ENCODE data around the gene MICU1. TPM values are rescaled to one million over a fixed set of nuclear protein-coding genes. Genes with fewer than 3 reads are reported as not detected.

The MICU1 gene
- total and polyA plus RNA-seq, 2 of the 13 experiments (the other 11 are each of a cell fraction or from before 2014, with no cell fraction given): 32.5 to 56.1 TPM

DNA sequence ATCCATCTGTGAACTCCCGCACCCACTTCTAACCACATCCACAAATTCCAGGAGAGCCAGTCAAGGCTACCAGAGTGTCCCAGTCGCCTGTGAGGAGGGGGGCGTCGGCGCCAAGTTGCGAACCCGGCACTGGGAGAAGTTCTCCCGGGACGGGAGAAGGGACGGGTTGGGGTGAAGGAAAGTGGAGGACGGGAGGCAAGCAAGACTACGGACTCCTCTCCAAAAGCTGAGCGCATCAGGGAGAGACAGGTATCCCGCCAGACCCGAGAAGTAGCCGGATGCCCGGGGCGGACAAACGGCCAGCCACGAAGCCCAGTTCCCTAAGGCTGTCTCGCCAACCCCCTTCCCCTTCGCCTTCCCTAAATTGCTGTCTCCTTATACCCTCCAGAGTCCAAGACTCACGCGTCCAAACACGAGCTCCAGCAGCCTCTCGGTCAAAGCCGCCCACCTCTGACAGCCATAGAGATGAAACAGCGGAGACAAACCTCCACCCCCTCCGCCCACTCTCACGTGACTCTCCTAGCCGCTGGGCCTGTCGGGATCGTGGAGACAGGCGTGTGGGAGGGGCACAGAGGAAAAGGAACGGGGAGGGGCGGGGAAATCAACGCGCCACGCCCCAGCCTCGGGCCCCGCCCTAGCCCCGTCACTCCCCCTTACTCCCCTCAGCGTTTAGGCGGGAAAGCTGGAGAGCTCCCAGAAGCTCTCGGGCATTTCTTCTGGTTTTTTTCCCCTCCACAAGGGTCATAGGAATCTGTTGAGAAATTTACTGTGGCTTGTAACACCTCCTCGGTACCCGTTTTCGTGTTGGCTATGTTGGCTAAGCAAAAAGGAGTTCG, at the start of gene MICU1 (continued):
- TF ChIP-seq, protein P1, sequence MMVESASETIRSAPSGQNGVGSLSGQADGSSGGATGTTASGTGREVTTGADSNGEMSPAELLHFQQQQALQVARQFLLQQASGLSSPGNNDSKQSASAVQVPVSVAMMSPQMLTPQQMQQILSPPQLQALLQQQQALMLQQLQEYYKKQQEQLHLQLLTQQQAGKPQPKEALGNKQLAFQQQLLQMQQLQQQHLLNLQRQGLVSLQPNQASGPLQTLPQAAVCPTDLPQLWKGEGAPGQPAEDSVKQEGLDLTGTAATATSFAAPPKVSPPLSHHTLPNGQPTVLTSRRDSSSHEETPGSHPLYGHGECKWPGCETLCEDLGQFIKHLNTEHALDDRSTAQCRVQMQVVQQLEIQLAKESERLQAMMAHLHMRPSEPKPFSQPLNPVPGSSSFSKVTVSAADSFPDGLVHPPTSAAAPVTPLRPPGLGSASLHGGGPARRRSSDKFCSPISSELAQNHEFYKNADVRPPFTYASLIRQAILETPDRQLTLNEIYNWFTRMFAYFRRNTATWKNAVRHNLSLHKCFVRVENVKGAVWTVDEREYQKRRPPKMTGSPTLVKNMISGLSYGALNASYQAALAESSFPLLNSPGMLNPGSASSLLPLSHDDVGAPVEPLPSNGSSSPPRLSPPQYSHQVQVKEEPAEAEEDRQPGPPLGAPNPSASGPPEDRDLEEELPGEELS (CRISPR knock-in tag; IDR thresholded peaks at IDR 0.05): peak; percentile 37; the same call in 1 of the 2 replicates
- peak; percentile 78 to 86 for TF ChIP-seq POLR2A (IDR thresholded peaks at IDR 0.05; ENCODE audit: insufficient read depth in 1 of 2, low read depth in 2 of 2, low read length in 2 of 2)
- TF ChIP-seq RBM39 (IDR thresholded peaks at IDR 0.05; ENCODE audit: low read depth, low read length, poor library complexity, severe bottlenecking): no peak
- no peak for TF ChIP-seq HNRNPH1 (optimal IDR thresholded peaks at IDR 0.05; ENCODE audit: low read depth, low read length)
- no peak for TF ChIP-seq ZNF660 (CRISPR knock-in tag; IDR thresholded peaks at IDR 0.05; ENCODE audit: borderline replicate concordance, low read depth)
- TF ChIP-seq MLLT10 (CRISPR knock-in tag; IDR thresholded peaks at IDR 0.05): no peak
- TF ChIP-seq CEBPG (CRISPR knock-in tag; IDR thresholded peaks at IDR 0.05): peak; percentile 34
- TF ChIP-seq RFX5 (IDR thresholded peaks at IDR 0.05; ENCODE audit: low read depth, low read length): no peak
- TF ChIP-seq ZNF230 (CRISPR knock-in tag; IDR thresholded peaks at IDR 0.05): no peak
- TF ChIP-seq ZNF713 (CRISPR knock-in tag; IDR thresholded peaks at IDR 0.05): no peak
- TF ChIP-seq ZNF292 (CRISPR knock-in tag; IDR thresholded peaks at IDR 0.05; ENCODE audit: borderline replicate concordance, low read depth): 0 out of 2 replicates have a peak, but pooled peaks have one; percentile 26
- TF ChIP-seq XRCC5 (optimal IDR thresholded peaks at IDR 0.05; ENCODE audit: low read length): no peak
- TF ChIP-seq, protein P2, sequence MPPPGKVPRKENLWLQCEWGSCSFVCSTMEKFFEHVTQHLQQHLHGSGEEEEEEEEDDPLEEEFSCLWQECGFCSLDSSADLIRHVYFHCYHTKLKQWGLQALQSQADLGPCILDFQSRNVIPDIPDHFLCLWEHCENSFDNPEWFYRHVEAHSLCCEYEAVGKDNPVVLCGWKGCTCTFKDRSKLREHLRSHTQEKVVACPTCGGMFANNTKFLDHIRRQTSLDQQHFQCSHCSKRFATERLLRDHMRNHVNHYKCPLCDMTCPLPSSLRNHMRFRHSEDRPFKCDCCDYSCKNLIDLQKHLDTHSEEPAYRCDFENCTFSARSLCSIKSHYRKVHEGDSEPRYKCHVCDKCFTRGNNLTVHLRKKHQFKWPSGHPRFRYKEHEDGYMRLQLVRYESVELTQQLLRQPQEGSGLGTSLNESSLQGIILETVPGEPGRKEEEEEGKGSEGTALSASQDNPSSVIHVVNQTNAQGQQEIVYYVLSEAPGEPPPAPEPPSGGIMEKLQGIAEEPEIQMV (CRISPR knock-in tag; IDR thresholded peaks at IDR 0.05; ENCODE audit: low read depth): no peak; the same call in 1 of the 2 replicates
- no peak for TF ChIP-seq ZNF552 (CRISPR knock-in tag; IDR thresholded peaks at IDR 0.05; ENCODE audit: borderline replicate concordance)
- TF ChIP-seq, protein P3, sequence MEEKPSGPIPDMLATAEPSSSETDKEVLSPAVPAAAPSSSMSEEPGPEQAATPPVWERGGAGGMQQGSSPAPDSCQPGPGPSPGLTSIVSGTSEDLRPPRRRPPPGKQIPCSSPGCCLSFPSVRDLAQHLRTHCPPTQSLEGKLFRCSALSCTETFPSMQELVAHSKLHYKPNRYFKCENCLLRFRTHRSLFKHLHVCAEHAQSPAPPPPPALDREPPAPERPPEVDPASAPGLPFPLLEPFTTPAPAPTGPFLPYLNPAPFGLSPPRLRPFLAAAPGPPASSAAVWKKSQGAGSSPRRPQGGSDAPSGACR (CRISPR knock-in tag; IDR thresholded peaks at IDR 0.05): peak; percentile 24; the same call in 1 of the 2 replicates
- no peak for TF ChIP-seq TMF1 (CRISPR knock-in tag; IDR thresholded peaks at IDR 0.05; ENCODE audit: low read depth)
- TF ChIP-seq, protein P4, sequence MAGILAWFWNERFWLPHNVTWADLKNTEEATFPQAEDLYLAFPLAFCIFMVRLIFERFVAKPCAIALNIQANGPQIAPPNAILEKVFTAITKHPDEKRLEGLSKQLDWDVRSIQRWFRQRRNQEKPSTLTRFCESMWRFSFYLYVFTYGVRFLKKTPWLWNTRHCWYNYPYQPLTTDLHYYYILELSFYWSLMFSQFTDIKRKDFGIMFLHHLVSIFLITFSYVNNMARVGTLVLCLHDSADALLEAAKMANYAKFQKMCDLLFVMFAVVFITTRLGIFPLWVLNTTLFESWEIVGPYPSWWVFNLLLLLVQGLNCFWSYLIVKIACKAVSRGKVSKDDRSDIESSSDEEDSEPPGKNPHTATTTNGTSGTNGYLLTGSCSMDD (CRISPR knock-in tag; IDR thresholded peaks at IDR 0.05): no peak
- no peak for TF ChIP-seq ZNF446 (CRISPR knock-in tag; IDR thresholded peaks at IDR 0.05)
- no peak for TF ChIP-seq ZNF20 (CRISPR knock-in tag; IDR thresholded peaks at IDR 0.05)
- TF ChIP-seq ZNF605 (CRISPR knock-in tag; IDR thresholded peaks at IDR 0.05): peak; percentile 54; the same call in 1 of the 2 replicates
- peak; percentile 65; the same call in 1 of the 2 replicates for TF ChIP-seq HOXA3 (CRISPR knock-in tag; IDR thresholded peaks at IDR 0.05)
- TF ChIP-seq, protein P5, sequence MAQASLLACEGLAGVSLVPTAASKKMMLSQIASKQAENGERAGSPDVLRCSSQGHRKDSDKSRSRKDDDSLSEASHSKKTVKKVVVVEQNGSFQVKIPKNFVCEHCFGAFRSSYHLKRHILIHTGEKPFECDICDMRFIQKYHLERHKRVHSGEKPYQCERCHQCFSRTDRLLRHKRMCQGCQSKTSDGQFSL (CRISPR knock-in tag; IDR thresholded peaks at IDR 0.05): peak; percentile 80; the same call in 1 of the 2 replicates
- TF ChIP-seq ZNF460 (CRISPR knock-in tag; IDR thresholded peaks at IDR 0.05; ENCODE audit: borderline replicate concordance): no peak

Data from HepG2 (cell line).